ENCODE results near the gene MON1B.
"Not testable (repeated sequence)": the region's sequence is repeated elsewhere in the genome, so short reads cannot be mapped to it uniquely, and the experiment has no call there.

The MON1B gene

DNA sequence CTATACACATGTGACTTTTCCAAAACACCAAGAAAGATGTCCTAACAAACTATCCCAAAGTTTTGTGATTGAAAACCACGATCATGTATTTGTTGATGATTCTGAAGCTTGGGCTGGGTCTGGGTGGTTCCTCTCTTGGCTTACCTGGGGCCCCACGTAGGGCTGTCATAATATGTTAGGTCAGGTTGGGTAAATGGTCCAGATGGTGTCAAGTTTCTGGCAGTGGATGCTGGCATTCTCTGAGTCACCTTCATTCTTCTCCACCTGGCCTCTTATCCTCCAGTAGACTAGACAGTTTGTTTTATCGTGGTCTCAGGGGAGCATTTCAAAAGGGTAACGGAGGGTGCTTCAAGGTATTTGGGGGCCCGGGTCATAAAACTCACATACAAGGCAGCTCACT lies 47.6 kb downstream of the MON1B start:
- DNase-seq (ENCODE audit: low read depth) = no peak
- H3K4me3 ChIP-seq (ENCODE audit: low read depth, low read length) = no peak overlapping the region
- no peak for TF ChIP-seq CTCF (conservative IDR thresholded peaks at IDR 0.05; ENCODE audit: low read depth, low read length)

- H3K4me3 ChIP-seq (ENCODE audit: low read depth, low read length); DNase-seq (ENCODE audit: low read depth): not testable (repeated sequence)
Measured at GRCh38 chr16:77242471-77242870, 51.5 kb downstream of the MON1B start.

GRCh38 chr16:77246150-77246549 lies 55.2 kb downstream of the MON1B start:
- no peak for DNase-seq (ENCODE audit: low read depth)
- TF ChIP-seq CTCF (conservative IDR thresholded peaks at IDR 0.05; ENCODE audit: low read depth, low read length) = no peak
- H3K4me3 ChIP-seq (ENCODE audit: low read depth, low read length) = no peak overlapping the region

DNA sequence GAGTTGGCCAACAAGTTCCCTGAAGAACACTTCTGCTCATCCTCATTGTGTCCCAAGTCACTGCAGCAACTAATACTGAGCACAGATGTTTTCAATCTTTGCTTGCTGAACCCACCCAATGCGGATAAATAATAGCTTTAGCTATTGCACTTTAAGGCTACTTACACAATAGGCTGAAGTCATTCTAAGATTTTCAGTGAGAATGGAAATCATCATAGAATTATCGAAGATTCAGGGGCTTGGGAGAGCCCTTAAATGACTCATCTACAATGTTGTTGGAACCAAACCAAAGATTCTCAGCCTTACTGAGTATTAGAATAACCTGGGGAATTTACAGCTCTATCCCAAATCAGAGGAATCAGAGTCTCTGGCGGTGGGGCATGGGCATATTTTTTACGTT lies 59.4 kb downstream of the MON1B start:
- DNase-seq (ENCODE audit: low read depth) = peak; percentile 47
- H3K4me3 ChIP-seq (ENCODE audit: low read depth, low read length) = no peak overlapping the region
- TF ChIP-seq CTCF (conservative IDR thresholded peaks at IDR 0.05; ENCODE audit: low read depth, low read length) = no peak
